Measurements from ENCODE around the gene FAM151B. TPM values are rescaled to one million over a fixed set of nuclear protein-coding genes. Genes with fewer than 3 reads are reported as not detected.
"Not testable (repeated sequence)": the region's sequence is repeated elsewhere in the genome, so short reads cannot be mapped to it uniquely, and the experiment has no call there.

The FAM151B gene
- total and polyA plus RNA-seq, 4 donors = 1.1 to 6.5 (median 1.9) TPM

DNA sequence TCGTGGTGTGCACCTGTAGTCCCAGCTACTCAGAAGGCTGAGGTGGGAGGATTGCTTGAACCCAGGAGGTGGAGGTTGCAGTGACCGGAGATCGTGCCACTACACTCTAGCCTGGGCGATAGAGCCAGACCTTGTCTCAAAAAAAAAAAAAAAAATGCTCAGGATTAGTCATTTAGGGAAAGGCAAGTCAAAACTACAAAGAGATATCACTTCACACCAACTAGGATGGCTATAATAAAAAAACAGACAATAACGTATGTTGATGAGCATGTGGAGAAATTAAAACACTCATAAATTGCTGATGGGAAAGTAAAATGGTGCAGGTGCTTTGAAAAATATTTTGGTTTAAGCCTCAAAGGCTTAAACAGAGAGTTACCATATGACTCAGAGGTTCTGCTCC lies 88.5 kb downstream of the FAM151B start:
- ATAC-seq (ENCODE audit: insufficient read depth, low FRiP score) (no peak), DNase-seq (no peak)
- Histone ChIP-seq H3K36me3 (ENCODE audit: control insufficient read depth in 4 of 4, insufficient read depth in 4 of 4, low read length in 4 of 4) (no peaks in the 10 kb centered on the region), H3K27me3 (ENCODE audit: control insufficient read depth in 3 of 3, insufficient read depth in 3 of 3, low read length in 2 of 3) (peaks cover 4 to 21% (median 19%) of the 10 kb centered on the region in 3 donors), H3K27ac (ENCODE audit: low read depth in 1 of 2, low read length in 1 of 2) (no peak overlapping the region), H3K4me3 (no peak overlapping the region), H3K9ac (ENCODE audit: insufficient read depth in 1 of 2, low read length in 2 of 2) (no peak overlapping the region), H3K4me1 (ENCODE audit: control insufficient read depth in 5 of 5, insufficient read depth in 5 of 5, low read length in 5 of 5) (no peaks in the 10 kb centered on the region), H3K9me3 (ENCODE audit: control insufficient read depth in 4 of 4, insufficient read depth in 3 of 4, low read length in 3 of 4) (peaks cover 0 to 4% (median 0%) of the 10 kb centered on the region in 4 donors)
- TF ChIP-seq, protein P1, sequence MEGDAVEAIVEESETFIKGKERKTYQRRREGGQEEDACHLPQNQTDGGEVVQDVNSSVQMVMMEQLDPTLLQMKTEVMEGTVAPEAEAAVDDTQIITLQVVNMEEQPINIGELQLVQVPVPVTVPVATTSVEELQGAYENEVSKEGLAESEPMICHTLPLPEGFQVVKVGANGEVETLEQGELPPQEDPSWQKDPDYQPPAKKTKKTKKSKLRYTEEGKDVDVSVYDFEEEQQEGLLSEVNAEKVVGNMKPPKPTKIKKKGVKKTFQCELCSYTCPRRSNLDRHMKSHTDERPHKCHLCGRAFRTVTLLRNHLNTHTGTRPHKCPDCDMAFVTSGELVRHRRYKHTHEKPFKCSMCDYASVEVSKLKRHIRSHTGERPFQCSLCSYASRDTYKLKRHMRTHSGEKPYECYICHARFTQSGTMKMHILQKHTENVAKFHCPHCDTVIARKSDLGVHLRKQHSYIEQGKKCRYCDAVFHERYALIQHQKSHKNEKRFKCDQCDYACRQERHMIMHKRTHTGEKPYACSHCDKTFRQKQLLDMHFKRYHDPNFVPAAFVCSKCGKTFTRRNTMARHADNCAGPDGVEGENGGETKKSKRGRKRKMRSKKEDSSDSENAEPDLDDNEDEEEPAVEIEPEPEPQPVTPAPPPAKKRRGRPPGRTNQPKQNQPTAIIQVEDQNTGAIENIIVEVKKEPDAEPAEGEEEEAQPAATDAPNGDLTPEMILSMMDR (IDR thresholded peaks at IDR 0.05; ENCODE audit: control extremely low read depth, extremely low read depth) = no peak
- 90 to 97% methylated on average over 5 of the region's 5 CpGs for WGBS, 2 donors

DNA sequence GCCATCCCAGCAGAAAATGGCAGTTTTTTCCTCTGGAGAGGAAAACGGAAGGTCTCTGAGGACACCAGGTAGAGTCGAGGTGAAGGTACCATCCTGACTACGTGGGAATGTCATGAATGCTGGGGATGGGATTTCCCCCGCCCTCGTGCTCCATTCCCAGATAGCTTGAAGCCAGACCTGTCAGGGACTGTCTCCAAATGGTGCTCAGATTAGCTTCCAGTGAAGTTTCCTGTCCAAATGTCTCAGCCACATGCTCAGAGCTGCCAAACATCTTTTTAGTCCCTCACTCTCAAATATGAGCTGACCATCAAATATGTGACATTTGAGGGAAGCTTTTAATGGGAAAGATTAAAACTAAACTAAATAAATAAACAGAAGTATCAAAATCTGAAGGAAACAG lies 89.8 kb downstream of the FAM151B start:
- Histone ChIP-seq H3K9me3 (ENCODE audit: control insufficient read depth in 4 of 4, insufficient read depth in 3 of 4, low read length in 3 of 4) (peaks cover 0 to 4% (median 0%) of the 10 kb centered on the region in 4 donors), H3K9ac (ENCODE audit: insufficient read depth in 1 of 2, low read length in 2 of 2) (no peak overlapping the region), H3K27ac (ENCODE audit: low read depth in 1 of 2, low read length in 1 of 2) (no peak overlapping the region), H3K4me1 (ENCODE audit: control insufficient read depth in 5 of 5, insufficient read depth in 5 of 5, low read length in 5 of 5) (no peaks in the 10 kb centered on the region), H3K36me3 (ENCODE audit: control insufficient read depth in 4 of 4, insufficient read depth in 4 of 4, low read length in 4 of 4) (no peaks in the 10 kb centered on the region), H3K27me3 (ENCODE audit: control insufficient read depth in 3 of 3, insufficient read depth in 3 of 3, low read length in 2 of 3) (peaks cover 0 to 8% (median 7%) of the 10 kb centered on the region in 3 donors), H3K4me3 (no peak overlapping the region)
- TF ChIP-seq, protein P1 (IDR thresholded peaks at IDR 0.05; ENCODE audit: control extremely low read depth, extremely low read depth) = no peak
- no peak for ATAC-seq (ENCODE audit: insufficient read depth, low FRiP score)
- DNase-seq = no peak
- WGBS, 2 donors = 47 to 49% methylated on average over 5 of the region's 5 CpGs

DNA sequence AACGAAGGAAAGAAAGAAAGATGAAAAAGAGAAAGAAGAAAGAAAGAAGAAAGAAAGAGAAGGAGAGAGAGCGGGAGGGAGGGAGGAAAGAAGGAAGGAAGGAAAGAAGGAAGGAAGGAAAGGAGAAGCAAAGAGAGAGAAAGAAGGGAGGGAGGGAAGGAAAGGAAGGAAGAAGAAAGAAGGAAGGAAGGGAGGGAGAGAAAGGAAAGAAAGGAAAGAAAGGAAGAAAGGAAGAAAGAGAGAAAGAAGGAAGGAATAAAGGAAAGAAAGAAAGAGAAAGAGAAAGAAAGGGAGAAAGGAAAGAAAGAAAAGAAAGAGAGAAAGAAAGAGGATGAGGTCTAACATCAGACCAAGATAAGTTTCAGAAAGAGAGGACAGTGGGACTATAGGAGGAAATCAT lies 91.2 kb downstream of the FAM151B start:
- Histone ChIP-seq H3K36me3 (ENCODE audit: control insufficient read depth in 4 of 4, insufficient read depth in 4 of 4, low read length in 4 of 4) (no peaks in the 10 kb centered on the region), H3K27ac (ENCODE audit: low read depth in 1 of 2, low read length in 1 of 2) (no peak overlapping the region), H3K4me1 (ENCODE audit: control insufficient read depth in 5 of 5, insufficient read depth in 5 of 5, low read length in 5 of 5) (no peaks in the 10 kb centered on the region), H3K4me3 (no peak overlapping the region), H3K9me3 (ENCODE audit: control insufficient read depth in 4 of 4, insufficient read depth in 3 of 4, low read length in 3 of 4) (no peaks in the 10 kb centered on the region), H3K9ac (ENCODE audit: insufficient read depth in 1 of 2, low read length in 2 of 2) (no peak overlapping the region), H3K27me3 (ENCODE audit: control insufficient read depth in 3 of 3, insufficient read depth in 3 of 3, low read length in 2 of 3) (peaks cover 0 to 3% (median 0%) of the 10 kb centered on the region in 3 donors)
- no peak for ATAC-seq (ENCODE audit: insufficient read depth, low FRiP score)
- TF ChIP-seq, protein P1 (IDR thresholded peaks at IDR 0.05; ENCODE audit: control extremely low read depth, extremely low read depth) = no peak
- 89 to 93% methylated on average over 2 of the region's 2 CpGs for WGBS, 2 donors
- DNase-seq = no peak

DNA sequence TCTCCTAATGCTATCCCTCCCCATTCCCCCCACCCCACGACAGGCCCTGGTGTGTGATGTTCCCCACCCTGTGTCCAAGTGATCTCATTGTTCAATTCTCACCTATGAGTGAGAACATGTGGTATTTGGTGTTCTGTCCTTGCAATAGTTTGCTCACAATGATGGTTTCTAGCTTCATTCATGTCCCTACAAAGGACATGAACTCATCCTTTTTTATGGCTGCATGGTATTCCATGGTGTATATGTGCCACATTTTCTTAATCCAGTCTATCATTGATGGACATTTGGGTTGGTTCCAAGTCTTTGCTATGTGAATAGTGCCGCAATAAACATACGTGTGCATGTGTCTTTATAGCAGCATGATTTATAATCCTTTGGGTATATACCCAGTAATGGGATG lies 92.4 kb downstream of the FAM151B start:
- H3K9ac ChIP-seq (ENCODE audit: insufficient read depth in 1 of 2, low read length in 2 of 2) = not testable (repeated sequence)
- whole genome bisulfite sequencing, 2 donors = 90 to 94% methylated on average over 2 to 3 of the region's 3 CpGs

More for the DNA sequence above, 92.4 kb downstream of the FAM151B start:
- DNase-seq; H3K4me3 ChIP-seq; ATAC-seq (ENCODE audit: insufficient read depth, low FRiP score); H3K27me3 ChIP-seq (ENCODE audit: control insufficient read depth in 3 of 3, insufficient read depth in 3 of 3, low read length in 2 of 3); H3K36me3 ChIP-seq (ENCODE audit: control insufficient read depth in 4 of 4, insufficient read depth in 4 of 4, low read length in 4 of 4); H3K4me1 ChIP-seq (ENCODE audit: control insufficient read depth in 5 of 5, insufficient read depth in 5 of 5, low read length in 5 of 5); H3K27ac ChIP-seq (ENCODE audit: low read depth in 1 of 2, low read length in 1 of 2); H3K9me3 ChIP-seq (ENCODE audit: control insufficient read depth in 4 of 4, insufficient read depth in 3 of 4, low read length in 3 of 4): not testable (repeated sequence)

Data from lung (tissue), 12 donors.